Adipocyte (in vitro differentiated cells): Measurements from ENCODE around the gene C5orf46.
A peak's percentile ranks its signal among the peaks of the same experiment; 100 is the strongest.

ENCODE experiments used
- DNase-seq: peaks from one replicate; pipeline ENCODE4 v3.0.0-alpha.2; 2015; ENCODE audit warnings: low read depth
- H3K27me3 ChIP-seq: replicated peaks from 2 replicates; pipeline ENCODE4 v1.7.0; 2013; ENCODE audit warnings: mild to moderate bottlenecking, low read length, moderate library complexity; ENCODE audit not compliant: control insufficient read depth, insufficient read depth
- H3K36me3 ChIP-seq: 2 replicates; pipeline ENCODE4 v1.7.0; 2013; ENCODE audit warnings: low read length, mild to moderate bottlenecking, moderate library complexity; ENCODE audit not compliant: control insufficient read depth, insufficient read depth, severe bottlenecking
- H3K4me1 ChIP-seq: 2 replicates; pipeline ENCODE4 v1.7.0; 2013; ENCODE audit warnings: mild to moderate bottlenecking, low read length, moderate library complexity; ENCODE audit not compliant: control insufficient read depth, insufficient read depth
- H3K4me3 ChIP-seq: 2 replicates; pipeline ENCODE4 v1.7.0; 2013; ENCODE audit warnings: mild to moderate bottlenecking, low read length, moderate library complexity
- H3K9ac ChIP-seq: 2 replicates; pipeline ENCODE4 v1.7.0; 2013; ENCODE audit warnings: mild to moderate bottlenecking, low read length, moderate library complexity
- H3K9me3 ChIP-seq: 2 replicates; pipeline ENCODE4 v1.7.0; 2013; ENCODE audit warnings: mild to moderate bottlenecking, low read length, moderate library complexity; ENCODE audit not compliant: control insufficient read depth

Gene C5orf46

DNA sequence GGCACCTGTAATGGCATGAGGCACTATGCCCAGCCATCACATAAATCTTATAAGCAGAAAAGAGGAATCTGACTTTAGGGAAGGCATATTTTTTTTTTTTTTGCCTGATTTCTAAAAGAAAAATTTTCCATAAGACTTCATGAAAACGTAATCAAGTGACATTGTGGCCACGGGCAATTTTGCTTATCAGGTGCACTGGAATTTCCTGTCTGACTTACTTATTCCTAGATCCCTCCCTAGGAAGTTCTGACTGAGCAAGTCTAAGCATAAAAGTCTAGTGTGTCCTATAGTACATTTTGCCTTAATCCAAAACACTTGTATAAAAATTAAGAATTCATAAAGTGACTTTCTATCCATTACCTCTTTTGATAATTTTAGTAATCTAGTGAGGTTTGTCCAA lies 12.5 kb downstream of the C5orf46 start:
- Histone ChIP-seq H3K9me3 (no peaks in the 10 kb centered on the region), H3K9ac (no peak overlapping the region), H3K4me3 (no peak overlapping the region), H3K27me3 (peaks cover 12% of the 10 kb centered on the region), H3K4me1 (no peaks in the 10 kb centered on the region), H3K36me3 (no peaks in the 10 kb centered on the region)
- DNase-seq, result no peak

DNA sequence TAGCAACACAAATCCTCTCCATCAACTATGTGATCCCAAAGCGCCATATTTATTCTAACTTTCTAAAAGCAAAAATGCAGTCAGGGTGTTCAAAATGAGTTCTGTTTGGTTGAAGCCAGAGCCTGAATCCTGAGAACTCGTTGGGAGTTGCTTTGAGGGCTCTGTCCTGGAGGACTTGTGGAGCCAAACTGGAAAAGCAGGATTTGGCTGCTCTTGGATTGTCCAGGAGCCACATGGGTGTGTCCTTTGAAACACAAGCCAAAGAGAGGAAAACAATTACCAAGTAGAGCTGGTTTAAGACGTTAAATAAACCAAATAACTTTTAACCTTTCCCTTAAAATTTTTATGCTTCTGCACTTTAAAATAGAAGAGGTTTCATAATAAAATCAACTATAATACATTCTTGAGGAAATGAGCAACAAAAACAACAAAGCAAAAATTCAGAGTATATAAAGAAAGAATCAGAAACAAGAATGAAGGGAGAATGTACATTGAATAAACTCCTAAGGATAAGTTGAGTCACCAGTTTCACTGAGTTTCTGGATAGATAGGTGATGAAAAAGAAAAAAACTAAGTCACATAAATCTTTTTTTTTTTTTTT lies 13.5 kb downstream of the C5orf46 start:
- H3K4me3 ChIP-seq, result no peak overlapping the region
- no peaks in the 10 kb centered on the region for H3K36me3 ChIP-seq
- H3K27me3 ChIP-seq, result peaks cover 17% of the 10 kb centered on the region
- peak; percentile 37 for DNase-seq
- no peaks in the 10 kb centered on the region for H3K9me3 ChIP-seq
- no peaks in the 10 kb centered on the region for H3K4me1 ChIP-seq
- no peak overlapping the region for H3K9ac ChIP-seq

DNA sequence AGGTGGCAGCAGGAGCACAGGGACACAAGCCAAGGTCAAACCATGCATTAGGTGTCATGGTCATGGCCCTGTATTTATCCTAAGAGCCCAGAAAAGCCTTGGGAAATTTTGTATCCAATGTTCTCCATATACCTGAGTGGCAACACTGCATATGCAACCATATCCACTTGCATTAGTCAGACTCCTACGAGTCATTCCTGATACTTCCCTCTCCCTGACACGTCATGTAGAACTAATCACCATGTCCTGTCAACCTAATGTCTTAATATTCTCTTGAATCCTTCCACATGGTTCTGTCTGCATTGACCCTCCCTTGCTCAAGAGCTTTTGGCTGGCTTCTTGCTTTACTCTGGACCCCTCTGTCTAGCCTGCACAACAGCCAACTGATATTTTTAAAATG lies 18.4 kb downstream of the C5orf46 start:
- peaks cover 28% of the 10 kb centered on the region for H3K27me3 ChIP-seq
- no peak for DNase-seq
- no peaks in the 10 kb centered on the region for H3K36me3 ChIP-seq
- no peaks in the 10 kb centered on the region for H3K4me1 ChIP-seq
- H3K9me3 ChIP-seq, result no peaks in the 10 kb centered on the region
- H3K9ac ChIP-seq, result no peak overlapping the region
- no peak overlapping the region for H3K4me3 ChIP-seq

DNA sequence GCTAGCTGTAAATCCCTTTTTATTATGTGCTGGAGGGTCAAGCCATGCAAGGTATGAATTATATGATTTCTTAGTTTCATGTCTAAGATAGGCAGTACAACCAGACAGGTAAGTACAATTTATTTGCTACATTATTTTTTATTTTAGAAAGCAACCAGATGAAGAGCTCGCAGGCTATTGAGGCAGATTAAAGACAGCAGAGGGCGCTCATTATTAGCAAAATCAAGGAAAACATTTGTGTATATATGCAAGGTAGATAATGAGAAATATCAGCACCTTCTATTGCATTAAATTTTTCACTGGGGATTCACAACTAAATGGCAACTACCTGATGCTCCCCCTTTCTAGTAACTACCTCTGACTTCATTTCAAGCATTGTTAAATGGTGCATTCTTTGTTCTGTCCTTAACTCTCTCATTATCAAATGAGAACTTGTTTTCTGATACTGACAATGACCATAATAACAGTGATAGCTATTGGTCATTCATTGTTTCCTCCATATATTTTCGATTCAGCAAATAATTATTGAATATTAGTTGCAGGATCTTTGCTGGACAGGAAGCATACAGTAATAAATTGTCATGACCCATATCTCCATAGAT lies 19.2 kb downstream of the C5orf46 start:
- H3K36me3 ChIP-seq, result no peaks in the 10 kb centered on the region

DNA sequence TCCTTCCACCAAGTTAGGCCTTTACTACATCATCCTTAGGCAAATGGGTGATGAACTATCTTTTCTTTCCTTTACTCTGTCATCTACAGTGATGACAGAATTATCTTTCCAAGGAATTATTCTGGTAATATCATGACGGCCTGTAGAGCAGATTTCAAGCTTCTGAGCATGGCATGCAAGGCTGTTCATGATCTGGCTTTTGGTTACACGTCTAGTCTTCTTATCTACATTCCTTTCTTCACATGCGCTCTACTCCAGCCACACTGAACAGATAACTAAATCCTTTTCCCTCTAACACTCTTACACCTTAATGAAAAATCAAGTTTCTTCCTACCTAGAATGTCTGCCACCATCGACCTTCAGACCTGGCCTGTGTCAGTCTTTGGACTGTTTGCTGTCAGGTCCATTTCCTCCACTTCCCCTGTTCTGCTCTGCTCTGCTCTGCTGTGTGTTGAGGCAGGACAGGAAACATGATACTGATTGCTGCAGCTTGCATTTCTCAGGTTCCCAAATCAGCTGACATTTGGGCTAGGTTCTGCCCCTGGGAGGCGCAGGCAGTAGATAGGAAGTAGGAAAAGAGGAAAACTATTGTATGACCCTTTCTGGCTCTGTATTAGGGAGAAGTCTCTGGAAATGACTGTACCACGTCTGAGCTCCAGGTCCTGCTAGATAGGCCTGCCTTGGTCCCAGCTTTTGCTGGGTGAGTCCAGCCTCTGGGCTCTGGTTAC lies 23.6 kb downstream of the C5orf46 start:
- H3K36me3 ChIP-seq, result no peaks in the 10 kb centered on the region
- H3K4me3 ChIP-seq, result no peak overlapping the region
- DNase-seq, result no peak
- peaks cover 42% of the 10 kb centered on the region for H3K27me3 ChIP-seq
- H3K9me3 ChIP-seq, result no peaks in the 10 kb centered on the region
- no peaks in the 10 kb centered on the region for H3K4me1 ChIP-seq
- no peak overlapping the region for H3K9ac ChIP-seq

More for the DNA sequence above, 19.2 kb downstream of the C5orf46 start:
- peaks cover 28% of the 10 kb centered on the region for H3K27me3 ChIP-seq
- H3K9ac ChIP-seq, result no peak overlapping the region
- no peaks in the 10 kb centered on the region for H3K9me3 ChIP-seq
- DNase-seq, result peak; percentile 78
- no peaks in the 10 kb centered on the region for H3K4me1 ChIP-seq
- H3K4me3 ChIP-seq, result no peak overlapping the region

DNA sequence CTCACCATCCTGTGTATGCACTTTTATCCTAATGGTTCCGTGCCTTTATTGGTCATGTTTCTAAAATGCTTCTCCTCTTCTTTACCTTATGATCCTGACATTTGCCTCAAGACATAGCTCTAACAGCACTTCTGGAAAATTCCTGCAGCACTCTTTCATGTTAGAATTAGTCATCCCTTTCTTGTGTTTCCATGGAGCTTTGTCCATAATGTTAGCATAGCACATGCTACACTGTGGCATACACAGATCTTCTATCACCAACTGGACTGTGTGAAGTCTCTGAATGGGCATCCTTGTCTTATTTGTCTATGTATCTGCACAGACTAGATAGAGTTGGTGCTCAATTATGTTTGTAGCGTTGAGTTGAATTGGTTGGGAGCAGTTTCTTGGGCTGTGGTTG lies 25.9 kb downstream of the C5orf46 start:
- H3K36me3 ChIP-seq, result no peaks in the 10 kb centered on the region
- H3K27me3 ChIP-seq, result peaks cover 51% of the 10 kb centered on the region

DNA sequence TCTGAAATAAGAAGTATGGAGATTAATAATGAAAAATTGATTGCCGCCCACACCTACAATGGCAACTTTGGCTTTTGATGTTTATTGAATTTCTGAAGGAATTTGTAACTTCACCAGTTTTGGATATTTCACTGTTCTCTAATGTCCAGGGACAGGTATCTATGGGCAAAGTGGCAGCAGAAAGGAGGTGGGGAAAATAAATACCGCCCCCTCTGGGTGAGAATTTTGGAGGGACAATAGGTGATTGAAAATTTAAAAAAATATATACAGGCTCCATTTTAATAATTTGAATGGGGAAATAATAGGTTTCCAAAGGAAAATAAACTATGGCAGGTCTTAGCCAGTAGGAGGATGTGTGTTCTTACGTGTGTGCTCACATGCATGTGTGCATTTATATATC lies 26.6 kb downstream of the C5orf46 start:
- Histone ChIP-seq H3K27me3 (peaks cover 46% of the 10 kb centered on the region), H3K4me3 (no peak overlapping the region), H3K9ac (no peak overlapping the region), H3K9me3 (no peaks in the 10 kb centered on the region), H3K36me3 (no peaks in the 10 kb centered on the region), H3K4me1 (no peaks in the 10 kb centered on the region)
- DNase-seq, result no peak

More for the DNA sequence above, 25.9 kb downstream of the C5orf46 start:
- no peak overlapping the region for H3K4me3 ChIP-seq
- no peaks in the 10 kb centered on the region for H3K4me1 ChIP-seq
- DNase-seq, result no peak
- H3K9ac ChIP-seq, result no peak overlapping the region
- no peaks in the 10 kb centered on the region for H3K9me3 ChIP-seq

DNA sequence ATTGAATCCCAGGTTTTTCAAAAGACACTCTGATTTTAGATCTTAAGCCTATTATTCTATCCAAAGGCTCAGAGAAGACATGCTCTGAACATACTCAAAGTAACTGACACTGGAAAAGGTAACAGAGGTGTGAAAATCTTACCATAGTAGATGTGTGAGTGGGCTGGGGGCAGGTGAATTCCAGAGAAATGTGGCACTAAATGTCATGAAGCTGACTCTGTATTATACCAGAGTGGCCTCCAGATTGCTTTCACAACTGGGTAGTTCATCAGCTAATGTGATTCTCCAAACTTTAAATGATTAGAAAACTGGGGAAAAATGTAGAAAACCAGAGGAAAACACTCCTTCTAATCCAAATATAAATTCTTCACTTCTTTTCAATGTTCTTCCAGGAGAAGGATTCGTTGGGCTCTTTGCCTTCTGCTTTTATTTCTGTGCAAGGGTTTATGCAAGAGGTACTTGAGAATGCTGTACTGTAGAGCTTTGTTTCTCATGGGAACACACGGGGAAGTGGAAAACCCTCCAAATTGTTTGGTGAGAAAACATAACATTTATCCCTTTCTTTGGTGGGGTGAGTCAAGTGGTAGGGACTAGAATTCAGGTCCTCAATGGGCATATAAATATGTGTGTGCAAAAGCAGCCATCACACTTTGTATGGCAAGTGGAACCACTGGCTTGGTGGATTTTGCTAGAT lies 28.1 kb downstream of the C5orf46 start, which contains the start of gene SCGB3A2:
Gene SCGB3A2, plus strand, starts transcription at position 646 of the 694 bp plus-strand sequence. CDS start 93 bp downstream, outside the sequence.
- H3K4me1 ChIP-seq, result no peaks in the 10 kb centered on the region
- DNase-seq, result no peak
- peaks cover 40% of the 10 kb centered on the region for H3K27me3 ChIP-seq
- H3K9ac ChIP-seq, result no peak within 1 kb of the TSS
- H3K9me3 ChIP-seq, result no peaks in the 10 kb centered on the region
- no peaks in the 10 kb centered on the region for H3K36me3 ChIP-seq
- H3K4me3 ChIP-seq, result no peak within 1 kb of the TSS

DNA sequence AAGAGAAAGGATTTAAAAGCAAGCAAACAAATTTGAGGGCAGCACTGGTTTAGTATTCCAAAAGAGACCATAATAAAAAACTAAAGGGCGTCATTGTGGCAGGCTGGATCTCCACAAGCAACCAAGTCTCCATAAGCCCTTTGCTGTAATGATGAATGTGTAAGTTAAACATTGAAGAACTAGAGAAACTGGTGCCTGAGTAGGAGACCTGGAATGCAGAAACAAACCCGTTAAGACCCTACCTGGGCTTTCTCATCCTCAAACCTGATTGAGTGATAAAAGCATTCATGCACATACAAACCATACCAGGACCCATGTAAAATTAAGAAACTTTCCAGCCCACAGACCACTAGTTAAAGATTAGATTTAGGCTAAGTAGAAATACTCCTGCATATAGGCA lies 29.7 kb downstream of the C5orf46 start:
- Histone ChIP-seq H3K4me3 (no peak overlapping the region), H3K9me3 (no peaks in the 10 kb centered on the region), H3K4me1 (no peaks in the 10 kb centered on the region), H3K36me3 (no peaks in the 10 kb centered on the region), H3K9ac (no peak overlapping the region), H3K27me3 (peaks cover 39% of the 10 kb centered on the region)
- DNase-seq, result no peak

DNA sequence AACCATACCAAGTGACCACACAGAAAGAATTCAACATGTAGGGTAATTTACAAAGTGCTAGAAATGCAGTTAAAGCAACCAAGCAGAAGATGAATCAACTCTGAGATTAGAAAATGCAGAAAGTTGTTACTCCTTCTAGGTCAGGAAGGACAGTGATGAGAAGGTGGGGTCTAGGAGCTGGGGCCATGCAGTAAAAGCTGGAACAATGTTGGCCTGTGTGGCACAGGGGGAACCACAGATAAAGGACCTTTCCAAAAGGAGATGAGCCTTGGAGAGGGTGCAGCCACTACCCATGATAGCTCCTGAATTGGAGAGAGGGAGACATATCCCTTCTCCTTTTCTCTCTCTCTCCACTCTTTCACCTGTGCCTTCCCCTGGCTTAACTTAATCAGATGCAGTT lies 30.2 kb downstream of the C5orf46 start:
- Histone ChIP-seq H3K4me1 (no peaks in the 10 kb centered on the region), H3K36me3 (no peaks in the 10 kb centered on the region), H3K9me3 (no peaks in the 10 kb centered on the region), H3K27me3 (peaks cover 34% of the 10 kb centered on the region), H3K4me3 (no peak overlapping the region), H3K9ac (no peak overlapping the region)
- DNase-seq, result no peak

DNA sequence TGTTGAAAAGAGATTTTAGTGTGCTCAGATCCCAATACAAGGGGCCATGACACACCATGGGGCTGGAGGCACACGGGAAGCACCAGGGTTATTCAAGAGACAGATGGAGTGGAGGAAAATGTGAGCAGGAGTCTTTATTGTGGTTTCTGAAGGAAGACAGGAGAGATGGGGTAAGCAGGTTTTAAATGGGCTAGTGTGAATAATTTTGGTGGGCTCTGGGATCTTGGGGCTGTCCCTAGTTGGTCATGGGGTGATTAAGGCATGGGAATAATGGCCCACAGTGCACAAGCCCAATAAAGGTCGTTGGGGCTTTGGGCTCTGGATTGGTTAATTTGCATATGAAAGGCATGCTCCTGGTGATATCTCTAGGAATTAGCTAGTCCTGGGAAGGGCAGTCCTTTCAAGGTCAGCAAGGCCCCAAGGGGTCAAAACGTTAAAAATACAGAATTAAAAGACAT lies 31.4 kb downstream of the C5orf46 start:
- Histone ChIP-seq H3K9ac (no peak overlapping the region), H3K4me3 (no peak overlapping the region), H3K9me3 (no peaks in the 10 kb centered on the region), H3K4me1 (no peaks in the 10 kb centered on the region), H3K27me3 (peaks cover 27% of the 10 kb centered on the region), H3K36me3 (no peaks in the 10 kb centered on the region)
- no peak for DNase-seq
